KOPT-K1 (cell line): ENCODE results near the gene SORCS1.

Experiments
- H3K27ac ChIP-seq: fragments of 200-600 bp; sonication (generic); 2 replicates; pipeline ENCODE4 v1.5.1; 2016; ENCODE audit warnings: antibody characterized with exemption, mild to moderate bottlenecking, low read depth, low read length; ENCODE audit not compliant: poor library complexity, severe bottlenecking
- H3K36me3 ChIP-seq: fragments of 200-600 bp; sonication (generic); 2 replicates; pipeline ENCODE4 v1.5.1; 2017; ENCODE audit warnings: antibody characterized with exemption, mild to moderate bottlenecking, low read length, moderate library complexity; ENCODE audit not compliant: insufficient read depth
- H3K9me3 ChIP-seq: fragments of 200-600 bp; sonication (generic); 2 replicates; pipeline ENCODE4 v1.5.1; 2017; ENCODE audit warnings: antibody characterized with exemption, low read length, mild to moderate bottlenecking; ENCODE audit not compliant: insufficient read depth, poor library complexity, severe bottlenecking

SORCS1 gene

GRCh38 chr10:106577266-106577665 is 587.2 kb downstream of the SORCS1 start:
- no peaks in the 10 kb centered on the region for H3K36me3 ChIP-seq
- H3K9me3 ChIP-seq, result no peaks in the 10 kb centered on the region
- H3K27ac ChIP-seq, result no peak overlapping the region

- no peaks in the 10 kb centered on the region for H3K36me3 ChIP-seq
- H3K9me3 ChIP-seq, result no peaks in the 10 kb centered on the region
- no peak overlapping the region for H3K27ac ChIP-seq
These were observed 588.0 kb downstream of the SORCS1 start for GRCh38 chr10:106576534-106576933.

DNA sequence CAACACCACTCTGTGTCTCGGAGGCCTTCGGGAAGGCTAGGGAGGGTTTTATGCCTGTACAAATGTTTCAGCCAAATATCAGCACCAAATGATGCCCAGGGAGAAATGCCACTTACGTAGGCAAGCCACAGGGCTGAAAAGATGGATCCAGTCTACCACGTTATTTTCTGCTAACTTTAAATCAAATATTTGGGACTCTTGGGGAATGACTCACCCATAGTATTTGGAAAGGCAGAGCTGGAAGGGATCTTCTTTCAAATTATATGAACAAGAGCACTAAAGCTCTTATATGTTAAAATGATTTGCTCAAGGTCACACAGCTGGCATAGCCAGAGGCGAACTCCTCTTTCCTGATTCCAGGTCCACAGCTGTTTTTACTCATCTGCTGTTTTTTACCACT is 591.4 kb downstream of the SORCS1 start:
- H3K9me3 ChIP-seq, result no peaks in the 10 kb centered on the region
- no peaks in the 10 kb centered on the region for H3K36me3 ChIP-seq
- no peak overlapping the region for H3K27ac ChIP-seq

DNA sequence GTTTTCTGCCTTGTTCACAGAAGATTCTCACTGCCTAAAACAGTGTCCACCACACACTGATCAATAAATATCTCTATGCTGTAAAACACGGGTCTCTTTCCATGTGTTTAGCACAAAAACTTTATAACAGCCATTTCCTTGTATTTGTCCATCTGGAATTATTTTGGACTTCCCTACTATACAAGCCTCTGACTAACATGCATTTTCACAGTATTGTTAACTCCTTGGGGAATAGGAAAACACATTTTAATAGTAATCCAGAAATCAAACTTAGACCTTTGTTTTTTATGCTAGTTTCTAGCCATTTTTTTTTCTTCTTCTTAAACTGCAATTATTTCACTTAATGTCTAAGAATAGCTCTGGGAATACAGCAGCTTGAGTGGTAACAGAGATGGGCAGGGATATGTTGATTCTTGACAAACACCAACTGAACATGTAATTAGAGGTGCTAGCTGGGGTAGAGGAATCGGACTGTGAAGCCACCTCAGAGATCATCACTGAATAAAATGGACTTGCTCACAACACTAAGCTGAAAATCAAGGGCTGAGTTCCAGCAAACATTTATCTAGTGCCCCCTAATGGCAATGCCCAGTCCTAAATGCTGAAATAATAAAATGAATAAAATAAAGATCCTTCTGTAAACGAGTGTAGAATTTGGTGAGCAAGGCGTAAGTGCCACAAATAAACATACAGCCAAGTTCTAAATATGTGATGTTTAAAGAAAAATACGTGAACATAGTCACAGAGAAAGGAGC is 593.1 kb downstream of the SORCS1 start:
- no peaks in the 10 kb centered on the region for H3K9me3 ChIP-seq
- H3K27ac ChIP-seq, result no peak overlapping the region
- H3K36me3 ChIP-seq, result no peaks in the 10 kb centered on the region

DNA sequence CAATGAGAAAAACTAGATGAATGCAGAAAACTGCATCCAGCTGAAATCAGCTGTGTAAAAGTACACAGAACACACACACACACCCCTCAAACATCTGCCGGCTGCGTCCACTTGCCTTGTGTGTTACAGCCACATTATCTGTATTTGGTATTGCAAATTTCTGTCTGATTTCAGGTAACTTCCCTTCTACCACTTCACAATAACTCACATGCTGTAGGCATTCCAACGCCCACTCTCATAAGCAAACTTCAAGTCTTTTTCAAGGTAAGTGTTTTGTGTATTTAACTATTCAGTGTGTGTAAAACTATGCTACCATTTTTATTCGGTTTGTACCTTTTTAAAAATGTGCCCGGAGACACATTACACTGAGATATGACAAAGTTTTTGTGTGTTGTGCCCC is 594.2 kb downstream of the SORCS1 start:
- no peaks in the 10 kb centered on the region for H3K9me3 ChIP-seq

DNA sequence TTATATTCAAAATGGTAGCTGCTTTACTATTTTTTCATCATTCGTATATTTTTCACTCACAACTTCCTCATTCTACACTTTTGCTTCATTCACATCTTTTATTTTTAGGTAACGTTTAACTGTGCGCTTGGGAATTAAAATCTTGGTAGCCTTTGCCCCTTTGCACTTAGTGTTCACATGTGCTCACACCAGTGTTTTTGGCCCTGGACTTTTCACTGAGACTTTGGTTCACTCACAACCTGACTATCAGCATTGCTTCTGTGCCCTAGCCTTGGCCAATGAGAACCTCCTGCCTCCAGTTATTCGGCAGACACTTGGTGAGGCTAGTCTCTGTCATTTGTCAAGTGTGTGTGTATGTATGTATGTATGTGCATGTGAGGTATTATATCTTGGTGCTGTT is 596.9 kb downstream of the SORCS1 start:
- Histone ChIP-seq H3K36me3 (no peaks in the 10 kb centered on the region), H3K9me3 (no peaks in the 10 kb centered on the region), H3K27ac (no peak overlapping the region)

More for the DNA sequence above, 594.2 kb downstream of the SORCS1 start:
- Histone ChIP-seq H3K36me3 (no peaks in the 10 kb centered on the region), H3K27ac (no peak overlapping the region)

GRCh38 chr10:106566873-106567272 is 597.6 kb downstream of the SORCS1 start:
- Histone ChIP-seq H3K36me3 (no peaks in the 10 kb centered on the region), H3K9me3 (no peaks in the 10 kb centered on the region), H3K27ac (no peak overlapping the region)

- Histone ChIP-seq H3K27ac (no peak overlapping the region), H3K9me3 (no peaks in the 10 kb centered on the region), H3K36me3 (no peaks in the 10 kb centered on the region)
These were observed 599.0 kb downstream of the SORCS1 start for GRCh38 chr10:106565546-106565945.

- Histone ChIP-seq H3K36me3 (no peaks in the 10 kb centered on the region), H3K27ac (no peak overlapping the region), H3K9me3 (no peaks in the 10 kb centered on the region)
These were observed 601.1 kb downstream of the SORCS1 start for GRCh38 chr10:106563384-106563783.

DNA sequence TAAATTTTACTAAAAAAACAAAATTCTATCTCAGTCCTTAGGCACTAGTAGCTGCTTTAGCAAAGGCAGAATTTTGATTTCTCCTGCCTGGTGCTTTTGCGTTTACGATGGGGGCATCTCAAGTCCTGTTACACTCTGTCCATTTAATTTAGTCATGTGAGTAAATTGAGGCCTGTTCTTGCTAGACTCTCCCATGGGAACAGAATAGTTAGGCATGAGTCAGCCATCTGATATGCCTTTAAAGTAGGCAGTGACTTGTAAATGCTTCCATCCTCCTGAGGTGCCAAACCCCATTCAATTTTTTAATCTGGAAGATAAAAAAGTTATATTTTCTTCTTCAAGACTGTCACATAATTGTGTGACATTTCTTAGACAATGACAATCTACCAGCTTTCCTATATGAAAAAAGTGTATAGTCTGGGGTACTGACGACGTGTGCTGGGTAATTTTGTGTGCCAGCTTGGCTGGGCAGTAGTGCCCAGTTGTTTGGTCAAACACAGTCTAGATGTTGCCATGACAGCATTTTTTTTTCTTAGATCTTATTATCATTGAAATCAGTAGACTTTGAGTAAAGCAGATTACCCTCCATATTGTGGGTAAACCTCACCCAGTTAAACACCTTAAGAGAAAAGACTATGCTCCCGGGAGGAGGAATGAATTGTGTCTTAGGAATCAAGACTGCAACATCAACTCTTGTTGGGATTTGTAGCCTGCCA is 603.4 kb downstream of the SORCS1 start:
- Histone ChIP-seq H3K9me3 (no peaks in the 10 kb centered on the region), H3K27ac (no peak overlapping the region)

GRCh38 chr10:106559442-106559841 is 605.1 kb downstream of the SORCS1 start:
- Histone ChIP-seq H3K9me3 (no peaks in the 10 kb centered on the region), H3K36me3 (no peaks in the 10 kb centered on the region), H3K27ac (no peak overlapping the region)

More for the DNA sequence above, 603.4 kb downstream of the SORCS1 start:
- H3K36me3 ChIP-seq, result no peaks in the 10 kb centered on the region

DNA sequence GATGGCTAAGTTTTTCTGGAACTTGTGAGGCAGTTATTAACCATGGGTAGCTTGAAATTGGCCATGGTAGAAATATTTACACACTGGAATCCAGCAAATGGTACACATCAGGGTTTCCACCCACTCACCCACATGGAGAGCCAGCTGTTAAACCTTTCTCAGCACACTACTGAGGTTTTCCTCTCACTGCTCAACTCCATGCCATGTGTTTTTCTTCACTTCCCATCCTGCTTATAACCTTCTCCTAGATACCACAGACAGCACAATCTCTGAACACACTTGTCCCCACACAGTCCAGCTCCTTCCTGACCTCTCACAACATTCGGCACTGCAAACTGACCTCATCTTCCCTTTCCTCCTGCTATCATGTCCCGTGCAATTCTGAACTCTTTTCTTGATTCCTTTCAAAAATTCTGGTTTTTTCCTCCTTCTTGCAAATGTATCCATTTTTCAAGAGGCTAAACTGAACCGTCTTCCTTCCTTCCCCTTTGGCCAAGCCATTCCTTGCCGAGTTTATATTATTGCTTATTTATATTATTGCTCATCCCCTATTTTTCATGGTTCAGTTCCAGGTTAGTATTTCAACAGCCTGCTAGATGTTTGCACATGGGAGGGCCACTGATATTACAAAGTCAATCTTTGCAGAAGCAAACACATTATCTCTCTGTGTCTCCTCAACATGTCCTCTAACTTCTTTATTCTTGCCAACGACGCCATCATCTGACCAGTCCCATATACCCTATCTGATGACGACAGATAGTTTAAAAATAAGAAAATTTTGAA is 606.4 kb downstream of the SORCS1 start:
- Histone ChIP-seq H3K9me3 (no peaks in the 10 kb centered on the region), H3K27ac (no peak overlapping the region), H3K36me3 (no peaks in the 10 kb centered on the region)

DNA sequence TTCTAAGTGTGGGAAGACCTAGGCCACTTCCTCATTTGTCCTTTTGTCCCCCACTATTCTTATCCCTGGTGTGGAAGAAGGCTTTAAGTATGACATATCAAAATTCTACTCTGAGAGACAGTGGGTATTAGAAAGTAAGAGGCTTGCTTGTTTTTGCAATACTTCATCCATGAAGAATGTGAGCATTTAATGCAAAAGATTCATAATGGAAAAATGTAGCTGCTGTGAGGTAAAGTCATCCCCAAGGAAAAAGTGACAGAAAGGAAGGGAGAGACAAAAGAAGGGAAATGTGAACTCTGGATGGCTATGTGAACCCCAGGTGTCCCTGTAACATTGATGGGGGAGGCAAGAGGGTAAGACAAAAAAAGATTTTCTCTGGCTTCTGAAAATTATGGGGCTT is 607.5 kb downstream of the SORCS1 start:
- Histone ChIP-seq H3K27ac (no peak overlapping the region), H3K9me3 (no peaks in the 10 kb centered on the region), H3K36me3 (no peaks in the 10 kb centered on the region)

- Histone ChIP-seq H3K36me3 (no peaks in the 10 kb centered on the region), H3K27ac (no peak overlapping the region), H3K9me3 (no peaks in the 10 kb centered on the region)
These were observed 608.9 kb downstream of the SORCS1 start for GRCh38 chr10:106555599-106555998.

DNA sequence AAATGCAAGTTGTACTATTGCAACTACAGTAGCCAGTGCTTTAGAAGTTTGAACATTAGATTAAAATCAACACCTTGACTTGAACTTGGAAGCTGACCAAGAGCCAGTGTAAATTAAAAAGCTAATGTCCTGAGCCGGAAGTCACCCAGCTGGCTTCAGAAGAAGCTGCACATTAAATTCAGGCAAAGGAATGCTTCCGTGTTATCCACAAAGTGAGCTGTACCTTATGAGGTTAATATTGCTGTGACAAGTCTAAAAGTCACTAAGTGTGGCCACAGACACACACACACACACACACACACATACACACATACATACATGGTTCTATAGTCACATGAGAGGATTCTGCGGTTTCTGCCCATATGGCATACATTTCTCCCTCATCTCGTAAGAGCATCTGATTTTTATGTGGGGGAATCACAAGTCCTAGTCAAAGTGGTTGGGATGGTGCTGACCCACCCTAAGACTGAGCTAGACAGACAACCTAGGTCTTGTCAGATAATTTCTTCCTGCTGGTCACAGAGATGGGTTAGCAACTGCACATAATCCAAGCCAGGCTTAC is 612.9 kb downstream of the SORCS1 start:
- H3K27ac ChIP-seq, result no peak overlapping the region
- H3K36me3 ChIP-seq, result no peaks in the 10 kb centered on the region
- H3K9me3 ChIP-seq, result no peaks in the 10 kb centered on the region
